Neural progenitor cell (in vitro differentiated cells): ENCODE measurements around the gene HTR6.
"Not testable (repeated sequence)": the region's sequence is repeated elsewhere in the genome, so short reads cannot be mapped to it uniquely, and the experiment has no call there.

Source experiments
- EZH2phosphoT487 ChIP-seq: fragments of 200-600 bp; sonication (generic); IDR thresholded peaks from 2 replicates; pipeline ENCODE4 v1.6.1; 2017; ENCODE audit warnings: antibody characterized with exemption
- TF ChIP-seq, protein P1 (sequence below): fragments of 200-600 bp; sonication (generic); IDR thresholded peaks from 2 replicates; pipeline ENCODE4 v1.5.1; 2017; ENCODE audit warnings: antibody characterized with exemption, mild to moderate bottlenecking

GRCh38 chr1:19636749-19637148 lies 27.9 kb upstream of the HTR6 start:
- not testable (repeated sequence) for TF ChIP-seq EZH2phosphoT487
- TF ChIP-seq, protein P1, sequence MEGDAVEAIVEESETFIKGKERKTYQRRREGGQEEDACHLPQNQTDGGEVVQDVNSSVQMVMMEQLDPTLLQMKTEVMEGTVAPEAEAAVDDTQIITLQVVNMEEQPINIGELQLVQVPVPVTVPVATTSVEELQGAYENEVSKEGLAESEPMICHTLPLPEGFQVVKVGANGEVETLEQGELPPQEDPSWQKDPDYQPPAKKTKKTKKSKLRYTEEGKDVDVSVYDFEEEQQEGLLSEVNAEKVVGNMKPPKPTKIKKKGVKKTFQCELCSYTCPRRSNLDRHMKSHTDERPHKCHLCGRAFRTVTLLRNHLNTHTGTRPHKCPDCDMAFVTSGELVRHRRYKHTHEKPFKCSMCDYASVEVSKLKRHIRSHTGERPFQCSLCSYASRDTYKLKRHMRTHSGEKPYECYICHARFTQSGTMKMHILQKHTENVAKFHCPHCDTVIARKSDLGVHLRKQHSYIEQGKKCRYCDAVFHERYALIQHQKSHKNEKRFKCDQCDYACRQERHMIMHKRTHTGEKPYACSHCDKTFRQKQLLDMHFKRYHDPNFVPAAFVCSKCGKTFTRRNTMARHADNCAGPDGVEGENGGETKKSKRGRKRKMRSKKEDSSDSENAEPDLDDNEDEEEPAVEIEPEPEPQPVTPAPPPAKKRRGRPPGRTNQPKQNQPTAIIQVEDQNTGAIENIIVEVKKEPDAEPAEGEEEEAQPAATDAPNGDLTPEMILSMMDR: not testable (repeated sequence)
